ENCODE data around the gene NOS2.

DNA sequence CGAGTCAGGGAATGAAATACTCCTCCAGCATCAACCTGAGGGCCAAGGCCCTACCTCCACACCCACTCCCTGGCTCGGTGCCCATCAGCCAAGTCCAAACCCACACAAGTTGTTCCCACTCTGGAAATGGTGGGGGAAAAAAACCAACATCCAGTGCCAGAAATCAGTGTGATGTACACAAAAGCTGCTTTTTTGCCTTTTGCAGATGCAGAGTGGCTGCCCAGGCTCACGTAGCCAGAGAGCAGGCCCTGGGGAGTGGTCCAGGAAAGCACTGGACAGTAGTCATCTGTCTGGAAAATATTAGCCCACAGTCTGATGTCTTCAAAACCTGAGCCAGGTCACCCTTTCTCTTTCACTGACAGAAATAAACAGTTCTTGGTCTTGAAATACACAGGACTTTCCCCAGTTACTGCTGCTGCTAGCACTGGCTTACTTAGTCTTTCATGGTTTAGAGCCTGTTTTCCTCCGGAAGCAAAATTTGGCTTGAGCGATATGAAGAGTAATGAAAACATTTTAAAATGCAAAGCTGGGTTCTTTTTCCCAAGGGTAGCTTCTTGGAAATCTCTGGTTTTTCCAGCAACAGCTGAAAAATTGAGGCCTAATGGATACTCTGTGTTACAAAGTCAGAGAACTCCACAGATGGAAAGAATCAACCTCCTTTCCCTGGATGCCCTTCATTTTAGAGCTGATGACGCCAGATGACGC is 18.2 kb upstream of the NOS2 start:
- TF ChIP-seq, protein P1, sequence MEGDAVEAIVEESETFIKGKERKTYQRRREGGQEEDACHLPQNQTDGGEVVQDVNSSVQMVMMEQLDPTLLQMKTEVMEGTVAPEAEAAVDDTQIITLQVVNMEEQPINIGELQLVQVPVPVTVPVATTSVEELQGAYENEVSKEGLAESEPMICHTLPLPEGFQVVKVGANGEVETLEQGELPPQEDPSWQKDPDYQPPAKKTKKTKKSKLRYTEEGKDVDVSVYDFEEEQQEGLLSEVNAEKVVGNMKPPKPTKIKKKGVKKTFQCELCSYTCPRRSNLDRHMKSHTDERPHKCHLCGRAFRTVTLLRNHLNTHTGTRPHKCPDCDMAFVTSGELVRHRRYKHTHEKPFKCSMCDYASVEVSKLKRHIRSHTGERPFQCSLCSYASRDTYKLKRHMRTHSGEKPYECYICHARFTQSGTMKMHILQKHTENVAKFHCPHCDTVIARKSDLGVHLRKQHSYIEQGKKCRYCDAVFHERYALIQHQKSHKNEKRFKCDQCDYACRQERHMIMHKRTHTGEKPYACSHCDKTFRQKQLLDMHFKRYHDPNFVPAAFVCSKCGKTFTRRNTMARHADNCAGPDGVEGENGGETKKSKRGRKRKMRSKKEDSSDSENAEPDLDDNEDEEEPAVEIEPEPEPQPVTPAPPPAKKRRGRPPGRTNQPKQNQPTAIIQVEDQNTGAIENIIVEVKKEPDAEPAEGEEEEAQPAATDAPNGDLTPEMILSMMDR (conservative IDR thresholded peaks at IDR 0.05): no peak
- TF ChIP-seq ZFX (IDR thresholded peaks at IDR 0.05): no peak

Data from C4-2B (cell line).